HG03469 (cell line): ENCODE results near the gene CDK3.

ENCODE experiments used
- ATAC-seq: cut with Tn5 transposase; IDR thresholded peaks from one replicate; pipeline ENCODE4 v1.9.1; 2021; ENCODE audit warnings: mild to moderate bottlenecking, moderate library complexity, moderate number of reproducible peaks; ENCODE audit not compliant: unreplicated experiment

The CDK3 gene

DNA sequence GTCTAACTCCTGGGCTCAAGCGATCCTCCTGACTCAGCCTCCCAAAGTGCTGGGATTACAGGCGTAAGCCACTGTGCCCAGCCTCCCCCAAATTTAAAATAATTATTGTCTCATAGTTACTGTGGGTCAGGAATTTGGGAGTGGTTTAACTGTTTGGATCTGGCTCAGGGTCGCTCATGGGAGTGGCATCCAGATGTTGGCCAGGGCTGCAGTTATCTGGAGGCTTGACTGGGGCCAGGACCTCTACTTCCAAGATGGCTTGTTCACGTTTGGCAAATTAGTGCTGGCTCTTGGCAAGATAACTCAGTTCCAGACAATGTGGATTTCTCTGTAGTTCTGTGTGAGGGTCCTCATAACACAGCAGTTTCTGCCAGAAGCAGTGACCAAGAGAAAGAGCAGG, 13.6 kb upstream of the CDK3 start:
- ATAC-seq, result no peak

DNA sequence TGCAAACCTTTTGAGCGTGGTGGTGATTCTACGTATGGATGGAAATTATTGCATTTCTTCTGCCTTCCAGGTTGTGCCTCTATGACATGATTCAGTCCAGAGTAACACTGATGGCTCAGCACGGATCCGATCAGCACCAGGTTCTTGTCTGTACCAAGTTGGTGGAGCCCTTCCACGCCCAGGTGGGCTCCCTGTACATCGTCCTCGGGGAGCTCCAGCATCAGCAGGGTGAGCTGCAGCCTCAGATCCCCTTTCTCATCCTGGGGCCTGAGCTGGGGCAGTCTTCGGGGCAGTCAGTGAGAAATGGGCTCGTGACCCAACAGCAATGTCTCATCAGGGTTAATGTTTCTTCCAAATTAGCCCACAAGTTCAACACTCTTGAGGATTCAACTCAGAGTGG, 9.3 kb upstream of the CDK3 start:
- ATAC-seq, result no peak

DNA sequence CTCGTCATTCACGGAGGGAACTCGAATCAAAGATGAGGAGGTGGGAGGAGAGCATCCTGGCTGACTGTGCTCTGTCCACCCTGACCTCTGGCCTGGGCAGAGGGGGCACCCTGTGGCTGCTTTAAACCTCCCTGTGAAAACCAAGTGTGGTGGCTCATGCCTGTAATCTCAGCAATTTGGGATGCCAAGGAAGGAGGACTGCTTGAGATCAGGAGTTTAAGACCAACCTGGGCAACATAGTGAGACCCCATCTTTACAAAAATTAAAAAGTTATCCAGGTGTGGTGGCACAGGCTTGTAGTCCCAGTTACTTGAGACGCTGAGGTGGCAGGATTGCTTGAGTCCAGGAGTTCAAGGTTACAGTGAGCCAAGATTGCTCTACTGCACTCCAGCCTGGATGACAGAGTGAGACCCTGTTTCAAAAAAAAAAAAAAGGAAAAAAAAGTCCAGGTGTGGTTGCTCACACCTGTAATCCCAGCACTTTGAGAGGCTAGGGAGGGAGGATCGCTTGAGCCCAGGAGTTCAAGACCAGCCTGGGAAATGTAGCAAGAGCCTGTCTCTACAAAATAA, 5.8 kb upstream of the CDK3 start:
- ATAC-seq, result no peak

DNA sequence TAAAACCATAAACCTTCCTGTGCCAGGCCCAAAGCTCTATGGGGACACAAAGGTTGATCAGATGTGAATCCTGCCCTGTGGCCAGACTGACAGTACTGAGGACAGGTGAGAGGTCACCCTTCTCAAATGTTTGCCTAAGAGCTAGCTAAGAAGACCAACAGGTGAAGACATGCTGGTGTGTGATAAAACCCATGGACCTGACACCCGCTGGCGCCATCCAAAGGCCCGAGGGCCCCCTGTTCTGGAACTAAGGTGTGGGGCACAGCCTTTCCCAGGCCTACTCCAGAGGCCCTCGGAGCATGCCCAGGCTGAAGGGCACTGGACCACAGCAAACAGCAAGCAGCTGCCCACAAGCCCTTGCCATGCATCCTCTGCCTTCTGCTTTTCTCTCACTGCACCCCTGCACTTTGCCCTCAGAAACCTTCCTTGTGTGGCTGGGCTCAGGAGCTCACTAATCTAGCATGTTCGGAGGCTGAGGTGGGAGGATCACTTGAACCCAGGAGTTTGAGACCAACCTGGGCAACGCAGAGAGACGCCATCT, 5.2 kb upstream of the CDK3 start:
- no peak for ATAC-seq

DNA sequence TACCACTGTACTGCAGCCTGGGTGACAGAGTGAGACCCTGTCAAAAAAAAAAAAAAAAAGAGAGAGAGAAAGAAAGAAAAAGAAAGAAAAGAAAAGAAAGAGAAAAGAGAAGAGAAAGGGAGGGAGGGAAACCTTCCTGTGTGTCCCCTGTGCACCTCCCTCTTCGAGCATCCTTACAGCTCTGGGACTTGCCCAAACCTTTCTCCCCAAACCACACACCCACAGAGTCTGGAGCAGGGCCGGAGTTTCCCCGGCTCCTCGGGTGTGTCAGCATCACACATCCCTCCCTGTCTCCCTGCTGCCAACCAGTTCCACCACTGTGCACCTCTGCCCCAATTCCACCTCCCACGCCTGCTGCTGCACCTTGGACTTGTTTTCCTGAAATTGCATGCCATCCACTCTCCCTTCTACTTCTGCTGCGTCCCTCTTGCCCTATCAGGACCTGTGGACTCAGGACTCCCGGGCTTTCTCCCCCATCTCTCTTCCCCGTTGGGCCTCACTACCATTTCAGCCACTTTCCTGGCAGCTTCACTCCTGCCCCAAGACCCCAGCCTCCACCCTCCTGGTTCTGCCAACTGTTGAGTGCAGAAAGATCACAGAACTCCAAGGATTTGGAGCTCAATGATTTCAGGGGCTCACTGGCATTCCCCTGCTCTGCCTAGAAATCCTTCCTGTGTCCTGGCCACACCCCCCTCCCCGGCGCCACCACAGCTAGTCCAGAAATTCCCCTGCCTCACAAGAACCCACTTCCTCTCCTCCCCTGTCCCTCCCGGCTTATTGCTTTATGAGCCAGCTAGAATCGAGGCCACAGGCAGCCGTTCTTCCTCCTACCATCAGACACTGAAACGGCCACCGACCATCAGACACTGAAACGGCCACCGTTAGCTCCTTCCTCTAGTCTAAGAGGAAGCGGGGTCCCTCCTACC, 3.7 kb upstream of the CDK3 start:
- ATAC-seq, result no peak

DNA sequence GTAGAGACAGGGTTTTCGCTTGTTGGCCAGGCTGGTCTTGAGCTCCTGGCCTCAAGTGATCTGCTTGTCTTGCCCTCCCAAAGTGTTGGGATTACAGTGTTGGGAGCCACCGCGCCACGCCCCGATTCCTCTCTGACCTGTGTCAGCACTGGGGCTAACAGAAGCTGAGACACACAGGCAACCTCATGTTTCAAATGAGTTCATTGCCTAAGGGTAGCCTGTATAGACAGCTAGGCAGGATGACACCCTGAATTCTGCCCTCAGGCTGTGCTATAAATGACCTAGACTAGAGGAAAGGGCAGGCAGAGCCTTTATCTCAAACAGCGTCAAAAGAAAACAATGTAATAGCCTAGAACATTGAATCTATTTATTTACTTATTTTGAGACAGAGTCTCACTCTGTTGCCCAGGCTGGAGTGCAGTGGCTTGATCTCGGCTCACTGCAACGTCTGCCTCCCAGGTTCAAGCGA, 2.3 kb upstream of the CDK3 start:
- no peak for ATAC-seq

DNA sequence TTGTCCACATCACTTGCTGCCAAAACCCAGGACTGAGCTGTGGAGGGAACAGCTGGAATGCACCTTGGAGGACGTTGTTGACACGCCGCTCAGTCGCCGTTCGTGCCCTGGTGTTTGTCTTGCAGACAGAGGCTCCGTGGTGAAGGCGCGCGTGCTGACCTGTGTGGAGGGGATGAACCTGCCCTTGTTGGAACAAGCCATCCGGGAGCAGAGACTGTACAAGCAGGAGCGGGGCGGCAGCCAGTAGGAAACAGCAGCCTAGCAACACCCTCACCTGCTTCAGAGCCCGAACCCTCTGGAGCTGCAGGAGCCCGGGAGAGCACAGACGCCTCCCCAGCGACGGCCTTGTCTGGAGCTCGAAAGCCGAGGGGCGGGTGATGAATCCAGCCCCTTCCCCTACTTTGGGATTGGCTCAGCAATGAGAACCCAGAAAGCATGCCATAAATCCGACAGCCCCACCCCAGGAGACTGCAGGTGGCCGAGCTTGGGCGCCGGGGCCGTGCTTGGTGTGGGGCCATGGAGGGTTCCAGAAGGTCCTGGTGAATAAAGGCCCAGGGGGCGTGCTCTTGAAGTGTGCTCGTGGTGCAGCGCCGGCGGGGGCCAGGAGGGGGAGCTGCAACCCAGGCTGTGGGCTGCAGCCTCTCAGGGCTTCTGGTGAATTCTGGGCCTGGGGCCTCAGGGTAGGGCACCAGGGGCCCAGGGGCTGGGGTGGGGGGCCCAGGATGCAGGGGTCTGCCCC, 470 bp upstream of the CDK3 start:
- no peak for ATAC-seq

DNA sequence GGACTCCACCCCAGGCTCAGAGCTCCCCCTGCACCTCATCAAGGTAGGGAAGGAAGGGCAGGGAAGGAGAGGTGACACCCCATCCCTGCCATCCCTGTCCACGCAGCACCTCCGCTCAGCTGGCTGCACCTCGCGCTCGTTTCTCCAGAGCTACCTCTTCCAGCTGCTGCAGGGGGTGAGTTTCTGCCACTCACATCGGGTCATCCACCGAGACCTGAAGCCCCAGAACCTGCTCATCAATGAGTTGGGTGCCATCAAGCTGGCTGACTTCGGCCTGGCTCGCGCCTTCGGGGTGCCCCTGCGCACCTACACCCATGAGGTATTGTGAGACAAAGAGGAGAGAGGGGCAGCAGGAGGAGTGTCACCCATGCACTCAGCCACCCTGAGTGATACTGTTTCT, 1.4 kb downstream of the CDK3 start:
- no peak for ATAC-seq

DNA sequence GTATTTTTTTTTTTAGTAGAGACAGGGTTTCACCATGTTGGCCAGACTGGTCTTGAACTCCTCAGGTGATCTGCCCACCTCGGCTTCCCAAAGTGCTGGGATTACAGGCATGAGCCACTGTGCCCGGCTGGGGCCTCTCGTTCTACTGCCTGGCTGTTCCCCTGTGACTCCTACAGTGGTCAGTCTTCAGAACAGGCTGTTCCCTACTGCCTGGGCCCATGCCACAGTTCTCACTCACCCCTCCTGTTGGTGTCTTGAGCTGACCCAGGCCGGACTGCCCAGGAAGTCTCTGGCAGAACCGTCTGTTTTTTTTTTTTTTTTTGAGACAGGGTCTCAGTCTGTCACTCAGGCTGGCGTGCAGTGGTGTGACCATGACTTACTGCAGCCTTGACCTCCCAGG, 3.3 kb downstream of the CDK3 start:
- ATAC-seq, result no peak

DNA sequence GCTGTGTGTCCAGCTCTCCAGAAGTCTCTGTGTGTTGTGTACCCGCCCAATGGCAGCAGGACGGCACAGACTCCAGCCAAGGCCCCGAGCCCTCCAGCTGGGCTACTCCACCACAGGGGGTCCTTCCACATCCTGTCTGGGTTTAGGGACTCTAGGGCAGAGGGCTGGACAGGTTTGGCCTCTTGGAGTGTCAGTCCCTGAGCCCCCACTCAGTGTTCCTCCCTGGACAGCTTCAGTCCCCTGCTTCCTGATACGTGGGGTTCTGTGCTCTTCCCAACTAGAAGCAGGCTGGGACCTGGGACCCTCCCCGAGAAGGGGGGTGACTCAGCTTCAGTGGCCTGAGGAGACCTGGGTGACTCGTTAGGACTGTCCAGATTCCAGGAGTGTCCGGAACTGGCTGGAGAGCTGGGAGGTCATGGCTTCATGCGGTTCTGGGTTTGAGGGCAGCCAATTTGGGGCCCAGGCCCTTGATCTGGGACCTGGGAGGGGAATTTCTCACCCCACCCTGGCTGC, 4.2 kb downstream of the CDK3 start:
- ATAC-seq, result no peak

DNA sequence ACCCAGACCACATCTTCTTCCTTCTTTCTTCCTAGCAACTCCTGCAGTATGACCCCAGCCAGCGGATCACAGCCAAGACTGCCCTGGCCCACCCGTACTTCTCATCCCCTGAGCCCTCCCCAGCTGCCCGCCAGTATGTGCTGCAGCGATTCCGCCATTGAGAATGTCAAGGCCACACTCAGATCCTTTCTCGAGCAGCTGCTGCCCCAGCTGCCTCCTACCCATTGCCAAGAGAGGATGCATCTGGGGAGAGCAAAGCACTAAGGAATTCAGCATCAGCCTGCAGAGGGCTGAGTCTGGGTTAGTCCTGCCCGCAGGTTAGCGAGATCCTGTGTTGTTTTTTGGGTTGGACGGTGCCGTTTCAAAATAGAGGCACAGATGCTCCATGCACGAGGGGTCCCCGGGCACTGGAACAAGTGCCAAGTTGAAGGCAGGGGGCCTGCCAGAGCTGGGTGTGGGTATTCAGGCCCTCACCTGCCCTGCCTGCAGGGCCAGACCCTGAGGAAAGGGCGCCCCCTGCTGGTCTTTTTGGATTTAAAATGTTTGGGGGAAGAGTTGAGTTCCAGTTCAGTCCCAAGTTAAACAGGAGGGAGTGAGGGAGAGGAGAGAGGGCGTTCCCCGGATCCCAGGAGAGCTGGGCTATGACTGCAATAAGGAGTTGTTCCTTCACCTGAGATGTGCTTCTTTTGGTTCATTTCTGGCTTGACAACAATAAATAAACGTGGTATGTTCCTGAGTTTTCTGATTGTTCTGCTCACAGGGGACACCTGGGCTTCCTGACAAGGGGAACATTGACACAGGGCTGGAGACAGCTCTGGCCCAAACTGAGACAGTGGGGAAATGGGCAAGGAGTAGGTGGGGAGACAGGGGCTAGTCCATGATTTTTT, 4.9 kb downstream of the CDK3 start:
- no peak for ATAC-seq

DNA sequence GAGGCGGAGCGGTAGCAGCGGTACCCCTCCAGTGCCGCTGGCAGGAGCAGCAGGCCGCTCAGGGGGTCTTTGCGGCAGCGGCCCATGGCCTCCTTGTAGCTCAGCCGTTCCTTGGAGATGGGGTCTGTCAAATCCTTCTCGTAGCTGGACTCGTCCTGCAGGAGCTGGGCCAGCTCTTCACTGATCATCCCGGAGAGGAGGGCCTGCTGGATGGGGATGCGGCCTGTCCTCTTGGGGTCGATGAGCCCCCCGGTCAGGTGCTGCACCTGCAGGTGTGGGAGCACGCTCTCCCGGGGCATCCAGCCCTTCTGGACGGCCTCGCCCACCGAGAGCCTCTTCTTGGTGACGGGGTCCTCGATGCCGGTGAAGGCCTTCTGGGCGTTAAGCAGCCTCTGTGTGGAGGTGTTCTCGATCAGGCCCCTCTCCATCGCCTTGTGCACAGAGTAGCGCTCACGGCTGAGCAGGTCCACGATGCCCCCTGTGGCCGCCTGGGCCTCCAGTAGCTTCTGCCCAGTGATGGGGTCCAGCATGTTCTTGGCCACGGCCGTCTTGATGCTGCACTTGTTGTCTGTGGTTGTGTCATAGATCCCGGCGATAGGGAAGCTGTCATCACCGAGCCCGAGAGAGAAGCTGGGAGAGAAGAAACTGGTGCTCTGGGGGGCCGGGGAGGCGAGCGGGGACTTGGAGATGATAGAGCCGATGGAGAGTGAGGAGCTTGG, 6.6 kb downstream of the CDK3 start:
- ATAC-seq, result no peak

DNA sequence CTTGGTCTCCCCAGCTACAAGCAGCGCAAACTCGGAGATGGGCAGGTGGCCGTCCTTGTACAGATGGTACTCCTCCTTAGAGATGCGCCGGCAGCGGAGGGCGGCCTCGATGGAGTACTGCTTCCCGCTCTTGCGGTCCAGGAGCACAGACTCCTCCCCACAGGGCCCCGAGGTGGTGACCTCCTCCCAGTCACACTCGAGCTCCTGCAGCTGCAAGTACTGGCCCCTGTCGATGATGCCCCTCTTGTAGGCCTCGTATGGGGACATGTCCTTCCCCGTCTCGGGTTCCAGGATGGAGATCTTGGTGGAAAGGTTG, 7.2 kb downstream of the CDK3 start:
- ATAC-seq, result no peak

DNA sequence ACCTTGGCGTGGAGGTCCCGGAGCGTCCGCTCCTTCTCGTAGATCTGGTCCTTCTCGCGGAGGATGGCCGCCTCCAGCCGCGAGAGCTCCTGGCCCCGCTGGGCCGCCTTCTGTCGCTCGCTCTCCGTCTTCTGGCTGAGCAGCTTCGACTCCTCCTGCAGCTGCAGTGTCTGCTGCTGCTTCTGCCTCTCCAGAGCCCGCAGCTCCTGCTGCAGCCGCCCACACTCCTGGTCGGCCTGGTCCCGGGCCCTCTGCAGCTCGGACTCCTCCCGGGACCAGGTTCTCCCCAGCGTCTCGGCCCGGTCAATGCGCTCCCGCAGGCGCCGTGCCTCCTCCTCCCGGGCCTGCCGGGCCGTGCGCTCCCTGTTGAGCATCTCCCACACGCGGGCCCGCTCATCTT, 7.6 kb downstream of the CDK3 start:
- no peak for ATAC-seq

DNA sequence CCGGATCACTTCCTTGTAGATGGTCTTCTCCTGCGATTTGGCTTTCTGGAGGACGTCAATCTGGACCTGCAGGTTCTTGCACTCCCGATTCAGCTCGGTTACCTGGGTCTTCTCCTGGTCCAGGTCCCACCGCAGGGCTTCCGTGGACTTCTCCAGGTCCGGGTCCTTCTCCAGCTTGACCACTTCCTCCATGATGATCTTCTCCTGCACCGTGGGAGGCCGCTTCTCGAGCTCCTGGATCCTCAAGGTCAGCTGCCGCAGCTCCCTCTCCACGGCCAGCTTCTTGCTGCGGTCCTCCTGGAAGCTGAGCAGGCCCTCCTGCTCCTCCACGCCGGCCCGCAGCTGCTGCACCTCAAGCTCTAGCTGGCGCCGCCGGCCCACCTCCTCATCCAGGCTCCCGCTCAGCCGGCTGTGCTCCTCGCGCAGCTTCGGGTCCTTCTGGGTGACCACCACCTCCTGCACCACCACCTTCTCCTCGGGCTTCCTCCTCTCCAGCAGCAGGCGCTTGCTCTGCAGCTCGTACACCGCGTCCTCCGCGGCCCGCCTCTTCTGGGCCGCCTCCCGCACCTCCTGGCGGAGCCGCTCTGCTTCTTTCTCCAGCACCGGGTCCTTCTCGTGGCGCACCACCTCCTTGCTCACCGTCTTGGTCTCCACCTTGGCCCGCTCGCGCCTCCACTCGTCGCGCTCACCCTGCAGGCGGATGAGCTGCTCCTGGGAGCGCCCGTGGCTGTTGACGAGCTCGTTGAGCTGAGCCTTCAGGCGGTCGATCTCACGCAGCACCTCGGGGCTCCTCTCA, 8.2 kb downstream of the CDK3 start:
- ATAC-seq, result no peak

DNA sequence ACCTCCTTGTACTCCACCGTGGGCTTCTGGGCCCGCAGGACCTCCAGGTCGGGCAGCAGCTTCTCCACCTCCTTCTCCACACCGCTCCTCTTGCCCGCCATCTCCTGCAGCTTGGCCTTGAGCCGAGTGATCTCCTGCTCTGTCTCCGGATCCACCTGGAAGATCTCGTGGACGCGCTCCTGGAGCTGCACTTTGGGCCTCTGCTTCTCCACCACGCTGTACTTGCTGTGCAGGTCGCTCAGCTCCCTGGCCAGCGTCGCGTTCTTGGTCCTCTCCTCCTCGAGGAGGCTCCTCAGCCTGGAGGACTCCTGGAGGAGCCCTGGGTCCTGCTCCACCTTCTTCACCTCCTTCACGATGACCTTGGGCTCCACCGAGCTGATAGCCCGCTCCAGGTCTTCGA, 8.8 kb downstream of the CDK3 start:
- no peak for ATAC-seq

DNA sequence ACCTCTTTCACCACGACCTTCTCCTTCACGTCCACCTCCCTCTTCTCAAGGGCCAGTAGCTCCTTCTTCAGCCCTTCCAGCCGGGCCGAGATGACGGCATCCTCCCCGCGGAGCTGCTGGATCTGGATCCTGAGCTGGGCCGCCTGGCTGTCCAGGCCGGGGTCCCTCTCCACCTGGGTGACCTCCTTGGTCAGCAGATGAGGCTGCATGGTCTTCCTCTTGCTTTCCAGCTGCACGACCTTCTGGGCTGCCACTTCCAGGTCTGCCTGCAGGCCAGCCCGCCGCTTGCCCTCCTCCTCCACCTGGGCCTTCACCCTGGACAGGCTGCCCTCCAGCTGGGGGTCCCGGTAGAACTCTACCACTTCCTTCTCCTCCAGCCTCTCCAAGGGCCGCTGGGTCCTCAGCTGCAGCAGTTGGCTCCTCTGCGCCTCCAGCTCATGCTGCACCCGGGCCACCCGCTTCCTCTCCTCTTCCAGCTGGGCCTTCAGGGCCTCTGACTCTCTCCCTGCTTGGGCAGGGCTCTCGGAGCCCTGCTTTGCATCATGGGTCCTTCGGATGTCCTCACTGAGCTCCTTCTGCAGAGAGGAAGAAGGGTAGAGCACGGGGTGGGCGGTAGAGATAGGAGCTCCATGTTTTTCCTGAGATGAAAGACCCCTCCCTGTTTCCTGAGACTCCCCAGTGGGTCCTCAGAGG, 9.5 kb downstream of the CDK3 start:
- no peak for ATAC-seq

DNA sequence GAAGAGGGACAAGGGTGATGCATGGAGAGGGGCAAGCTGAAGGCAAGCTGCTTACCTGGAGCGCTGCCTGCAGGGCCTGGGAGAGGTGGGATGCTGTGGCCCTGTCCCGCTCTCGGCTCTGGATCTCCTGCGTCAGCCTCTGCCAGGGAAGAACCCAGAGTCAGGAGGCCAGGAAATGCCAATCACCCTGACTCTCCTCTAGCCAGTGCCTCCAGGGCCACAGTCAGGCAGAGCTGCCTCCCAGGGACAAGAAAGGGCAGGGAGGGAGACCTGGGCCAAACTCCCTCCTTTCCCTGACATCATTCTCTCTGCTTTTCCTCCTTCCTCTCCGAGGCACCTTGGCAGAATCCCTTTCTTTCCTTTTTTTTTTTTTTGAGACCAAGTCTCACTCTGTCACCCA, 11.3 kb downstream of the CDK3 start:
- ATAC-seq, result no peak
